Measurements from ENCODE around the gene GART. TPM values are rescaled to one million over a fixed set of nuclear protein-coding genes. Genes with fewer than 3 reads are reported as not detected.

The GART gene
- total and polyA plus RNA-seq, 2 of the 4 experiments (the other 2 are of a cell fraction) = 29.9 to 73.8 TPM

DNA sequence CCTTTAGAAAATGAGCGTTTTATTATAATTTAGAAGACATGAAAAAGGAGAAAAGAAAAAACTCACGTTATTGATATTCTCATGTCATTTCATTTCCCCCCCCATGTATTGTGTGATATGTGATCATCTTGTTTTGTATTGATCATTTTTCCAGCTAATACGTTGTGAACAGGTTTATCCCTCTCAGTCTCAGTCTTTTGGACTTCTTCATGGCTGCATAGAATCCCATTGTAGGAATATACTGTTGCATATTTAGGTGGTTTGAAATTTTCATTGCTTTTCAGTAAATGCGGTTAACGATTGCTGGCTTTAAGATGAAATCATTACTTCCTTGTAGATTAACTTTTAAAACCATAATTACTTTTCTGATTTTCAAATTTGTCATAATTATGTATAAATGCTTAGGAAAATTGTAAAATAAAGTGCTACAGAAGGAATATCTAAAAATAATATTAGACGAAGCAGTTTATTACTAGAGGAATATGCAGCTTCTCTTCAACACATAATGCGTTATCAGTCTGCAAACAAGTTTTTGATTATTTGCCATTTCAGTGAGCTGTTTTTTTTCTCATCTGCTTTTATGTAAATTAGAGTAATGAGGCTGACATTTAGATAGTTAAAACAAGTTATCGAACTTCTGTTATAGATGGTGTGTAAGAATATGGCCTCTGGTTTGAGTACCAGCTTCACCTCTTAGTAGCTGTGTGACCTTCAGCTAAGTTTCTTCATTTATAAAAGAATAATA is 2.7 kb upstream of the GART start (continued):
- TF ChIP-seq, protein P1, sequence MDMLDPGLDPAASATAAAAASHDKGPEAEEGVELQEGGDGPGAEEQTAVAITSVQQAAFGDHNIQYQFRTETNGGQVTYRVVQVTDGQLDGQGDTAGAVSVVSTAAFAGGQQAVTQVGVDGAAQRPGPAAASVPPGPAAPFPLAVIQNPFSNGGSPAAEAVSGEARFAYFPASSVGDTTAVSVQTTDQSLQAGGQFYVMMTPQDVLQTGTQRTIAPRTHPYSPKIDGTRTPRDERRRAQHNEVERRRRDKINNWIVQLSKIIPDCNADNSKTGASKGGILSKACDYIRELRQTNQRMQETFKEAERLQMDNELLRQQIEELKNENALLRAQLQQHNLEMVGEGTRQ (IDR thresholded peaks at IDR 0.05; ENCODE audit: low read depth, low read length) = no peak

GRCh38 chr21:33543505-33544129 is 1.7 kb upstream of the GART start:
- H3K27ac ChIP-seq (ENCODE audit: insufficient read depth, low read length) = peak overlapping the region; percentile 93
- whole genome bisulfite sequencing, 2 experiments (ENCODE audit: extremely low coverage in 2 of 2, insufficient read length in 1 of 2) = 3% methylated on average over 6 of the region's 26 CpGs; no CpG with 5 or more reads in 1 of the 2 experiments
- H3K14ac ChIP-seq (replicated peaks; ENCODE audit: low read depth, low read length) = peak overlapping the region; percentile 93
- dilution Hi-C loops (cut with HindIII; ENCODE audit: low sequenced_read_pairs, unreplicated experiment) (no loop called here), intact Hi-C loops (cut with micrococcal nuclease) (loop anchor here (2.0 kb wide), 1 partner anchor 15 kb away; no protein-coding TSS in a partner anchor), in situ Hi-C loops (cut with MboI; ENCODE audit: low sequenced_read_pairs) (no loop called here)
- H3K79me1 ChIP-seq (ENCODE audit: low read depth in 1 of 2, low read length in 2 of 2) = peaks cover 0 to 32% of the 10 kb centered on the region in 2 experiments; a peak in 2 of 4 replicates
- peak overlapping the region; percentile 61; the same call in 1 of the 2 replicates for H4K5ac ChIP-seq (ENCODE audit: low read depth, low read length)
- peak overlapping the region; percentile 51; the same call in 1 of the 2 replicates for H3K23ac ChIP-seq (ENCODE audit: low read depth, low read length)
- peak overlapping the region; percentile 89; the same call in 1 of the 2 replicates for H4K91ac ChIP-seq (ENCODE audit: insufficient read depth, low read depth, low read length)
- no peaks in the 10 kb centered on the region for H3K9me3 ChIP-seq (ENCODE audit: control insufficient read depth, insufficient read depth, low read length)
- H3K18ac ChIP-seq (ENCODE audit: low read depth, low read length) = peak overlapping the region; percentile 4
- peak overlapping the region; percentile 70 for H3K4me3 ChIP-seq (ENCODE audit: insufficient read depth, low read depth, low read length)
- peak overlapping the region; percentile 90 for H2AFZ ChIP-seq (replicated peaks; ENCODE audit: low read length, poor library complexity)
- ATAC-seq (ENCODE audit: low read depth) (peak; percentile 30), DNase-seq (no peak)
- no peak overlapping the region for H2BK15ac ChIP-seq (ENCODE audit: low read depth, low read length)
- peaks cover 11% of the 10 kb centered on the region for H3K36me3 ChIP-seq (ENCODE audit: control insufficient read depth, insufficient read depth, low read length)
- H3K4ac ChIP-seq (ENCODE audit: low read depth, low read length) = peak overlapping the region; percentile 87
- peak overlapping the region; percentile 98 for H3K56ac ChIP-seq (ENCODE audit: extremely low read depth, insufficient read depth, low read length)
- H3K9me1 ChIP-seq (ENCODE audit: insufficient read depth, low read length) = no peaks in the 10 kb centered on the region
- H2AK5ac ChIP-seq (ENCODE audit: low read depth, low read length) = peak overlapping the region; percentile 68
- ChIA-PET CTCF (no interaction called here), POLR2A (ENCODE audit: unreplicated experiment) (interaction anchor here (0.5 to 1.3 kb wide), 3 partner anchors 9 to 35 kb away, joined by 3 to 4 read pairs (median 3); no protein-coding TSS in a partner anchor)
- no peak overlapping the region for H2BK20ac ChIP-seq (ENCODE audit: low read depth, low read length)
- no peak for TF ChIP-seq MXI1 (IDR thresholded peaks at IDR 0.05; ENCODE audit: borderline replicate concordance, low read depth, low read length)
- TF ChIP-seq, protein P1 (IDR thresholded peaks at IDR 0.05; ENCODE audit: low read depth, low read length) = no peak
- TF ChIP-seq NFE2L2 (IDR thresholded peaks at IDR 0.05; ENCODE audit: low read depth, low read length) = no peak
- no peak for TF ChIP-seq SMC3 (IDR thresholded peaks at IDR 0.05; ENCODE audit: low read depth, low read length)
- no peak for TF ChIP-seq CEBPB (IDR thresholded peaks at IDR 0.05; ENCODE audit: low read depth, low read length)
- TF ChIP-seq CHD1 (IDR thresholded peaks at IDR 0.05; ENCODE audit: low read depth, low read length) = no peak
- no peak for TF ChIP-seq MAZ (IDR thresholded peaks at IDR 0.05; ENCODE audit: borderline replicate concordance, low read depth, low read length)
- no peak for TF ChIP-seq ELK1 (IDR thresholded peaks at IDR 0.05; ENCODE audit: borderline replicate concordance, low read depth, low read length)
- H4K20me1 ChIP-seq (ENCODE audit: insufficient read depth, low read length) = peaks cover 45% of the 10 kb centered on the region
- peak overlapping the region; percentile 96 for H3K9ac ChIP-seq (ENCODE audit: low read depth, low read length)
- H2BK120ac ChIP-seq (ENCODE audit: low read depth, low read length) = peak overlapping the region; percentile 63; the same call in 1 of the 2 replicates
- H3K27me3 ChIP-seq (ENCODE audit: control insufficient read depth, insufficient read depth, low read length) = no peaks in the 10 kb centered on the region
- no TSS peak for BruUV-seq (replicated peaks)
- H2AK9ac ChIP-seq (replicated peaks; ENCODE audit: low read depth, low read length, poor library complexity) = peak overlapping the region; percentile 96
- H3K4me2 ChIP-seq (ENCODE audit: low read depth, low read length) = peak overlapping the region; percentile 97
- H4K8ac ChIP-seq (ENCODE audit: low read depth in 2 of 2, low read length in 2 of 2) = peak overlapping the region; percentile 89 to 93; a peak in 3 of 4 replicates
- H2BK5ac ChIP-seq (ENCODE audit: low read depth, low read length, poor library complexity, severe bottlenecking) = peak overlapping the region; percentile 80
- H3K4me1 ChIP-seq (ENCODE audit: control insufficient read depth, insufficient read depth, low read length) = no peaks in the 10 kb centered on the region

All from IMR-90 (cell line).